ENCODE results near the gene C16orf46. TPM values are rescaled to one million over a fixed set of nuclear protein-coding genes. Genes with fewer than 3 reads are reported as not detected.
A peak's percentile ranks its signal among the peaks of the same experiment; 100 is the strongest.

The C16orf46 gene
- total RNA-seq, result 1 to 10 TPM in 2 of 3 donors, under 1 TPM in 1; 0.64 to 4.3 (median 3.4) TPM

GRCh38 chr16:81077076-81077940, at the start of gene C16orf46:
Gene C16orf46, minus strand, starts transcription at chr16:81077238. Its CDS starts 13,283 bp downstream, at chr16:81063955.
- intact Hi-C loops (cut with DNase I; ENCODE audit: low total_unique reads), result no loop called here
- TF ChIP-seq CTCF (IDR thresholded peaks at IDR 0.05), result peak in 1 of 3 donors; percentile 7
- peak; percentile 93 for TF ChIP-seq POLR2A (IDR thresholded peaks at IDR 0.05)
- TF ChIP-seq POLR2AphosphoS5 (IDR thresholded peaks at IDR 0.05), result peak; percentile 81 to 96 (median 89)
- Histone ChIP-seq H3K4me3 (peak within 1 kb of the TSS; percentile 59 to 81 (median 70)), H3K9me3 (no peaks in the 10 kb centered on the region), H3K27ac (peak within 1 kb of the TSS; percentile 95 to 98), H3K36me3 (no peaks in the 10 kb centered on the region), H3K27me3 (no peaks in the 10 kb centered on the region), H3K4me1 (no peaks in the 10 kb centered on the region)
- DNase-seq (ENCODE audit: low spot score in 2 of 2), result peak; percentile 97 to 99

GRCh38 chr16:81123092-81123852, 46.2 kb upstream of the C16orf46 start:
- DNase-seq (ENCODE audit: low spot score in 2 of 2), result no peak
- no peaks in the 10 kb centered on the region for H3K27me3 ChIP-seq
- intact Hi-C loops (cut with DNase I; ENCODE audit: low total_unique reads), result no loop called here
- H3K9me3 ChIP-seq, result no peaks in the 10 kb centered on the region
- TF ChIP-seq POLR2AphosphoS5 (IDR thresholded peaks at IDR 0.05) (no peak), POLR2A (IDR thresholded peaks at IDR 0.05) (no peak), CTCF (IDR thresholded peaks at IDR 0.05) (no peak)
- no peak overlapping the region for H3K4me3 ChIP-seq
- no peak overlapping the region for H3K27ac ChIP-seq
- no peaks in the 10 kb centered on the region for H3K36me3 ChIP-seq
- H3K4me1 ChIP-seq, result no peaks in the 10 kb centered on the region

GRCh38 chr16:81121474-81121990, 44.5 kb upstream of the C16orf46 start:
- intact Hi-C loops (cut with DNase I; ENCODE audit: low total_unique reads), result no loop called here
- H3K27ac ChIP-seq, result no peak overlapping the region
- no peaks in the 10 kb centered on the region for H3K36me3 ChIP-seq
- DNase-seq (ENCODE audit: low spot score in 2 of 2), result no peak
- no peak for TF ChIP-seq POLR2AphosphoS5 (IDR thresholded peaks at IDR 0.05)
- no peak for TF ChIP-seq POLR2A (IDR thresholded peaks at IDR 0.05)
- no peak for TF ChIP-seq CTCF (IDR thresholded peaks at IDR 0.05)
- H3K27me3 ChIP-seq, result no peaks in the 10 kb centered on the region
- no peaks in the 10 kb centered on the region for H3K9me3 ChIP-seq
- H3K4me1 ChIP-seq, result no peaks in the 10 kb centered on the region
- H3K4me3 ChIP-seq, result no peak overlapping the region

- Histone ChIP-seq H3K4me1 (no peaks in the 10 kb centered on the region), H3K4me3 (no peak overlapping the region), H3K27ac (no peak overlapping the region), H3K27me3 (no peaks in the 10 kb centered on the region), H3K9me3 (no peaks in the 10 kb centered on the region), H3K36me3 (no peaks in the 10 kb centered on the region)
- no peak for DNase-seq (ENCODE audit: low spot score in 2 of 2)
- TF ChIP-seq CTCF (IDR thresholded peaks at IDR 0.05) (no peak), POLR2A (IDR thresholded peaks at IDR 0.05) (no peak), POLR2AphosphoS5 (IDR thresholded peaks at IDR 0.05) (no peak)
- intact Hi-C loops (cut with DNase I; ENCODE audit: low total_unique reads), result no loop called here
Measured at GRCh38 chr16:81117436-81117835, 40.4 kb upstream of the C16orf46 start.

Data from breast epithelium (tissue), 4 donors.